Osteocyte (in vitro differentiated cells): Measurements from ENCODE around the gene MAST1. TPM values are rescaled to one million over a fixed set of nuclear protein-coding genes. Genes with fewer than 3 reads are reported as not detected.

Experiments
- DNase-seq: peaks from one replicate; pipeline ENCODE4 v3.0.0; 2021; ENCODE audit warnings: mixed read lengths; ENCODE audit not compliant: unreplicated experiment; ENCODE audit errors: extremely low spot score
- H3K27ac Mint-ChIP-seq: one replicate; pipeline ENCODE4 v1.8.0; 2021; ENCODE audit warnings: mild to moderate bottlenecking, mixed read lengths; ENCODE audit not compliant: unreplicated experiment
- H3K27me3 Mint-ChIP-seq: one replicate; pipeline ENCODE4 v1.8.0; 2021; ENCODE audit warnings: mixed read lengths; ENCODE audit not compliant: unreplicated experiment
- H3K36me3 Mint-ChIP-seq: one replicate; pipeline ENCODE4 v1.8.0; 2021; ENCODE audit warnings: mixed read lengths; ENCODE audit not compliant: unreplicated experiment
- H3K4me1 Mint-ChIP-seq: one replicate; pipeline ENCODE4 v1.8.0; 2021; ENCODE audit warnings: mixed read lengths; ENCODE audit not compliant: unreplicated experiment
- H3K4me3 Mint-ChIP-seq: one replicate; pipeline ENCODE4 v1.8.0; 2021; ENCODE audit warnings: mild to moderate bottlenecking, moderate library complexity, mixed read lengths; ENCODE audit not compliant: unreplicated experiment
- H3K9me3 Mint-ChIP-seq: one replicate; pipeline ENCODE4 v1.8.0; 2021; ENCODE audit warnings: mixed read lengths; ENCODE audit not compliant: unreplicated experiment
- total RNA-seq: library from RNA; stranded (reverse); gene quantifications from 2 replicates; pipeline ENCODE4 v1.2.1, GENCODE V29; 2021
- TF ChIP-seq, protein P1 (sequence below): fragments of 200-600 bp; sonication (generic); IDR thresholded peaks from 2 replicates; pipeline ENCODE4 v1.5.0; 2021; ENCODE audit warnings: antibody characterized with exemption, mild to moderate bottlenecking, moderate library complexity

Gene MAST1
- total RNA-seq, 1 donor from 2014 or later, result 0.32 TPM

- peaks cover 17% of the 10 kb centered on the region for H3K4me1 Mint-ChIP-seq
Observed at GRCh38 chr19:12893582-12893981, 55.3 kb downstream of the MAST1 start.

GRCh38 chr19:12896460-12896859 is 58.1 kb downstream of the MAST1 start:
- Mint-ChIP-seq H3K4me1 (peaks cover 9% of the 10 kb centered on the region), H3K36me3 (peaks cover 11% of the 10 kb centered on the region), H3K9me3 (no peaks in the 10 kb centered on the region), H3K4me3 (no peak overlapping the region), H3K27me3 (no peaks in the 10 kb centered on the region), H3K27ac (no peak overlapping the region)
- TF ChIP-seq, protein P1, sequence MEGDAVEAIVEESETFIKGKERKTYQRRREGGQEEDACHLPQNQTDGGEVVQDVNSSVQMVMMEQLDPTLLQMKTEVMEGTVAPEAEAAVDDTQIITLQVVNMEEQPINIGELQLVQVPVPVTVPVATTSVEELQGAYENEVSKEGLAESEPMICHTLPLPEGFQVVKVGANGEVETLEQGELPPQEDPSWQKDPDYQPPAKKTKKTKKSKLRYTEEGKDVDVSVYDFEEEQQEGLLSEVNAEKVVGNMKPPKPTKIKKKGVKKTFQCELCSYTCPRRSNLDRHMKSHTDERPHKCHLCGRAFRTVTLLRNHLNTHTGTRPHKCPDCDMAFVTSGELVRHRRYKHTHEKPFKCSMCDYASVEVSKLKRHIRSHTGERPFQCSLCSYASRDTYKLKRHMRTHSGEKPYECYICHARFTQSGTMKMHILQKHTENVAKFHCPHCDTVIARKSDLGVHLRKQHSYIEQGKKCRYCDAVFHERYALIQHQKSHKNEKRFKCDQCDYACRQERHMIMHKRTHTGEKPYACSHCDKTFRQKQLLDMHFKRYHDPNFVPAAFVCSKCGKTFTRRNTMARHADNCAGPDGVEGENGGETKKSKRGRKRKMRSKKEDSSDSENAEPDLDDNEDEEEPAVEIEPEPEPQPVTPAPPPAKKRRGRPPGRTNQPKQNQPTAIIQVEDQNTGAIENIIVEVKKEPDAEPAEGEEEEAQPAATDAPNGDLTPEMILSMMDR, result no peak
- DNase-seq, result no peak

More at GRCh38 chr19:12893582-12893981, 55.3 kb downstream of the MAST1 start:
- no peak overlapping the region for H3K27ac Mint-ChIP-seq
- H3K36me3 Mint-ChIP-seq, result peaks cover 11% of the 10 kb centered on the region
- no peaks in the 10 kb centered on the region for H3K9me3 Mint-ChIP-seq
- TF ChIP-seq, protein P1, result no peak
- no peaks in the 10 kb centered on the region for H3K27me3 Mint-ChIP-seq
- DNase-seq, result no peak
- no peak overlapping the region for H3K4me3 Mint-ChIP-seq

GRCh38 chr19:12899891-12900518 is 61.7 kb downstream of the MAST1 start:
- TF ChIP-seq, protein P1, result no peak
- no peak overlapping the region for H3K4me3 Mint-ChIP-seq
- no peaks in the 10 kb centered on the region for H3K27me3 Mint-ChIP-seq
- H3K36me3 Mint-ChIP-seq, result peaks cover 4% of the 10 kb centered on the region
- no peak for DNase-seq
- H3K27ac Mint-ChIP-seq, result no peak overlapping the region
- H3K9me3 Mint-ChIP-seq, result no peaks in the 10 kb centered on the region
- no peaks in the 10 kb centered on the region for H3K4me1 Mint-ChIP-seq

DNA sequence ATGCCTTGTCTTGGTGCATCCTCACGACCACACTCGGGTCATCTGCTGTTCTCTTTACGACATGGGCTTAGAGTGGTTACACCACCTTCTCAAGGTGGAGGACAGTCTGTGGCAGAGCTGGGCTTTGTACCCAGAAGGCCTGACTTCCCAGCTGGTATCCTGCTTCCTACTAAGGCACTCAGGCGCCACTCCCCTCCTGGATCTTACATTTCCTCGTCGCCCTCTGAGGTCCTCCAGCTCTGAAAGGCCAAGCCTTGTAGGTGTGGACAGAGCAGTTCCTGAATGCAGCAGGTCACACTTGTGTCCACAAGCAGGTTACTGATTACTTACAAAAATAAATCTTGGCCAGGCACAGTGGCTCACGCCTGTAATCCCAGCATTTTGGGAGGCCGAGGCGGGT is 68.9 kb downstream of the MAST1 start:
- Mint-ChIP-seq H3K27me3 (no peaks in the 10 kb centered on the region), H3K36me3 (no peaks in the 10 kb centered on the region), H3K27ac (no peak overlapping the region), H3K4me1 (no peaks in the 10 kb centered on the region), H3K9me3 (no peaks in the 10 kb centered on the region), H3K4me3 (no peak overlapping the region)
- no peak for DNase-seq
- TF ChIP-seq, protein P1, result no peak

DNA sequence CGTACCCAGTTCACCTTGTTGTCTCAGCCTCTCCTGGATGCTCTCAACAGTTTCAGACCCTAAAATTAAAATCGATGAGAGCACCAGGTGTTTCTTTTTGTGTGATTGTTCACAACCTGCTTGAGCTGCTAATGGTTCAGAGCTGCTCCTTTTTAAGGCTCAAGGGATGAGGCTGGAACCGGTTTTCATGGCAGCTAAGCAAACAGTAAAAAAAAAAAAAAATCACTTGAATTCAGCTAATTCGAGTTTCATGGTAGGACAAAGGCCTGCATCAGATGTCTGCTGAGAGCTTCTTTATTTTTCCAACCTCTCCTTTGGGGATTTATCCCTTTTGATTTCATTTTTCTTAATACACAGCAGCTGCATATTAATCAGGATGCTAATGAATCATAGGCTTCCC is 74.3 kb downstream of the MAST1 start:
- Mint-ChIP-seq H3K9me3 (no peaks in the 10 kb centered on the region), H3K27me3 (peaks cover 12% of the 10 kb centered on the region), H3K4me1 (peaks cover 5% of the 10 kb centered on the region), H3K4me3 (no peak overlapping the region), H3K36me3 (no peaks in the 10 kb centered on the region), H3K27ac (no peak overlapping the region)
- TF ChIP-seq, protein P1, result no peak
- DNase-seq, result no peak
